HL-60 (cell line): Measurements from ENCODE around the gene AASDH.

Source experiments
- DNase-seq, 2 experiments: peaks; one replicate each; pipeline ENCODE4 v3.0.0-alpha.2; 2010 to 2020; ENCODE audit warnings: low read depth in 1 of 2, low spot score in 1 of 2
- H3K27ac ChIP-seq: fragments of 250-450 bp; sonication (Bioruptor Pico); replicated peaks from 2 replicates; pipeline ENCODE4 v1.5.1; 2020; ENCODE audit warnings: mild to moderate bottlenecking, moderate library complexity
- H3K27me3 ChIP-seq: fragments of 250-450 bp; sonication (Bioruptor Pico); 2 replicates; pipeline ENCODE4 v1.5.1; 2021; ENCODE audit warnings: mild to moderate bottlenecking, moderate library complexity; ENCODE audit not compliant: insufficient read depth, poor library complexity, severe bottlenecking
- H3K4me3 ChIP-seq: replicated peaks from 2 replicates; pipeline ENCODE4 v1.5.1; 2011; ENCODE audit warnings: mild to moderate bottlenecking, control low read depth, low read length; ENCODE audit not compliant: insufficient read depth
- CTCF ChIP-seq: IDR thresholded peaks from one replicate; pipeline ENCODE4 v1.5.1; 2011; ENCODE audit warnings: low read length, control low read depth, inconsistent platforms; ENCODE audit not compliant: insufficient read depth
- GABPA ChIP-seq: IDR thresholded peaks from 2 replicates; pipeline ENCODE4 v1.6.1; 2012; ENCODE audit warnings: low read depth
- POLR2AphosphoS5 ChIP-seq: IDR thresholded peaks from 2 replicates; pipeline ENCODE4 v1.6.1; 2012; ENCODE audit warnings: low read depth
- REST ChIP-seq: IDR thresholded peaks from 2 replicates; pipeline ENCODE4 v1.6.1; 2012; ENCODE audit warnings: low read depth; ENCODE audit not compliant: insufficient replicate concordance
- SPI1 ChIP-seq: IDR thresholded peaks from 2 replicates; pipeline ENCODE4 v1.6.1; 2012; ENCODE audit warnings: low read depth, mild to moderate bottlenecking, borderline replicate concordance

Gene AASDH

DNA sequence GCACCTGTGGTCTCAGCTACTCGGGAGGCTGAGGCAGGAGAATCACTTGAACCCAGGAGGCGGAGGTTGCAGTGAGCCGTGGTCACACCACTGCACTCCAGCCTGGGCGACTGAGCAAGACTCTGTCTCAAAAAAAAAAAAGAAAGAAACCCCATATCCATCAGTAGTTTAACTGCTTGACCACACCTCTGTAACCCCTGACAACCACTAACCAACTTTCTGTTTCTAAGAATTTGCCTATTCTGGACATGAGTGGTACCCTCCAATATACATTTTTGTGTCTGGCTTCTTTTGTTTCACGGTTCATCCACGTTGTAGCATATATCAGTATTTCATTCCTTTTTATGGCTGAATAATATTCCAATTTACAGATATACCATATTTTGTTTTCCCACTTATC lies 39.0 kb upstream of the AASDH start:
- Histone ChIP-seq H3K27me3 (no peaks in the 10 kb centered on the region), H3K4me3 (no peak overlapping the region), H3K27ac (no peak overlapping the region)
- TF ChIP-seq GABPA (no peak), SPI1 (no peak), REST (no peak), CTCF (no peak), POLR2AphosphoS5 (no peak)
- no peak for DNase-seq

DNA sequence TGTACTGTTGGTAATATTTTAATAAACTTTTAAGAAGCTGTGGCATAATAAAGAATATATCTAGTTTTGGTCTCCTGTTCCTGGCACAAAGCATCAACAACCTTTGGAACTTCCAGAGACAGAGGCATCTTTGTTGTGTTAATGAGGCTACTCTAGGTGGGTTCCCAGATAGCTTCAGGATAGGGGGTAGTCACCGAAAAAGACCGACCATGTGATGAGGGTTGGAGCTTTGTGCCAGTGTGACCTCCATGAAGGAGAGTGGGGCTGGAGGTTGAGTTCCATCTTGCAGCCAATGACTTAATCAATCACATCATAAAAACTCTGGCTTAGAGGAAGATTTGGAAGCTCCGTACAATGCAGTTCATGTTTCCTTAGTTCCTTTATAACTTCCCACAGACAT lies 38.2 kb upstream of the AASDH start:
- no peak for DNase-seq
- H3K27me3 ChIP-seq = no peaks in the 10 kb centered on the region
- H3K27ac ChIP-seq = no peak overlapping the region
- TF ChIP-seq POLR2AphosphoS5 = no peak
- H3K4me3 ChIP-seq = no peak overlapping the region

GRCh38 chr4:56424697-56425514 lies 37.6 kb upstream of the AASDH start:
- Histone ChIP-seq H3K27ac (no peak overlapping the region), H3K4me3 (no peak overlapping the region), H3K27me3 (no peaks in the 10 kb centered on the region)
- TF ChIP-seq CTCF = peak; percentile 30
- no peak for TF ChIP-seq REST
- peak in 1 of 2 experiments; percentile 21 for DNase-seq

DNA sequence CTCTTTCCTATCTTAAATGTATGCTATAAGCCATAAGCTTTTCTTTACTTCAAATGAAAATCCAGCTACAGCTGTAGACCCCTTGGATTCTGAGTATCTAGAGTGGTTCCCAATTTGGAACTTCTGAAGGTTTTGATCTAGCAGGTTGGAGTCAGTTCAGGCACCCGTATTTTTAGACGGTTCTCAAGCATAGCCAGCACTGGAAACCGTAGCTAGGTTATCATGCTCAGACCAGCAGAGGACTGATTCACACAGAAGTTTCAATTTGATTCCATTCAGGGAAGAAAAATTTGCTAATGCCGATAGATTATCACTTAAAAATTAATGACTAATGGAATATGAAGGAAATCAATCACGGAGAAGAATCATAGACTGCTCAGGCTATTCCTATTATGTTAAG lies 36.9 kb upstream of the AASDH start:
- TF ChIP-seq CTCF (no peak), POLR2AphosphoS5 (no peak), REST (no peak), SPI1 (no peak), GABPA (no peak)
- no peak overlapping the region for H3K4me3 ChIP-seq
- H3K27me3 ChIP-seq = no peaks in the 10 kb centered on the region
- DNase-seq = no peak
- no peak overlapping the region for H3K27ac ChIP-seq
